ENCODE measurements around the gene TSC22D1.

DNA sequence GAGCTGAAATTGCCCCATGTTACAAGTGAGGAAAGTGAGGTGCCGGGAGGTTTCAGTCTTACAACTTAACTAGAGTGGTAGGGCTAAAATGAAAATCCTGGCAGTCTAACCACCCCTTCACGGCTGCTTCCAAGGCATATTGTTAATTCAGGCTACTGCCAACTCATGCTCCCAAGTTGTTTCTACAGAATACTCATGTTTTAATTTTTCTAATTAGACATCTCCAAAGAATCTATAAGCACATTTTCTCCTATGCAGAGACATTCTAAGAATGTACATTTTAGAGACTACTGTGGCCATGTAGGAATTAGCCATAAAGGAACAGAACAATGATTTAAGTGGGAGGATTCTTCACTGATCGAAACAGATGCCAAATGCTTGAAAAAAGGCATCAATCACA lies 7.0 kb upstream of the TSC22D1 start:
- TF ChIP-seq, protein P1, sequence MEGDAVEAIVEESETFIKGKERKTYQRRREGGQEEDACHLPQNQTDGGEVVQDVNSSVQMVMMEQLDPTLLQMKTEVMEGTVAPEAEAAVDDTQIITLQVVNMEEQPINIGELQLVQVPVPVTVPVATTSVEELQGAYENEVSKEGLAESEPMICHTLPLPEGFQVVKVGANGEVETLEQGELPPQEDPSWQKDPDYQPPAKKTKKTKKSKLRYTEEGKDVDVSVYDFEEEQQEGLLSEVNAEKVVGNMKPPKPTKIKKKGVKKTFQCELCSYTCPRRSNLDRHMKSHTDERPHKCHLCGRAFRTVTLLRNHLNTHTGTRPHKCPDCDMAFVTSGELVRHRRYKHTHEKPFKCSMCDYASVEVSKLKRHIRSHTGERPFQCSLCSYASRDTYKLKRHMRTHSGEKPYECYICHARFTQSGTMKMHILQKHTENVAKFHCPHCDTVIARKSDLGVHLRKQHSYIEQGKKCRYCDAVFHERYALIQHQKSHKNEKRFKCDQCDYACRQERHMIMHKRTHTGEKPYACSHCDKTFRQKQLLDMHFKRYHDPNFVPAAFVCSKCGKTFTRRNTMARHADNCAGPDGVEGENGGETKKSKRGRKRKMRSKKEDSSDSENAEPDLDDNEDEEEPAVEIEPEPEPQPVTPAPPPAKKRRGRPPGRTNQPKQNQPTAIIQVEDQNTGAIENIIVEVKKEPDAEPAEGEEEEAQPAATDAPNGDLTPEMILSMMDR (IDR thresholded peaks at IDR 0.05): no peak
- no peak for TF ChIP-seq POLR2A (IDR thresholded peaks at IDR 0.05)
